Stimulated activated CD8-positive, alpha-beta memory T cell treated with anti-CD3 and anti-CD28 coated beads, Interleukin-4, amount 100 ng/mL, for 1 hour (primary cell): ENCODE measurements around the gene MYL10.

ENCODE experiments used
- DNase-seq, 2 donors: peaks; one replicate each; pipeline ENCODE4 v3.0.0-alpha.2; 2020; ENCODE audit warnings: low read depth in 2 of 2, low spot score in 1 of 2

MYL10 gene

DNA sequence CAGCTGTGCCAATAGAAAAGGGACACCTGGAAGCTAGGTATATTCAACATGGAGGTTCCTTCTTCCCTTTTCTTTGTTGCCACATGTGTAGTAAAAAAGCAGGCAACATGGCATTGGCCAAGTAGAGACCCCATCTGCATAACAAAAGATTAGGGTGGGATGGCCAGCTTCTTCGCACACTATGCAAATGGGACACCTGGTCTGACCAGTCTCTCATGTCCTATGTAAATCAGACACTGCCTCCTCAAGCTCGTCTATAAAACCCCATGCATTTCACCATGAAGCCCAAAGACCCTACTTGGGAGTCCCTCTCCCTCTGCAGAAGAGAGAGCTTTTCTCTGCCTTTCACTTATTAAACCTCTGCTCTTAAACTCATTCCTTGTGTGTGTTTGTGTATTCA is 53.9 kb downstream of the MYL10 start:
- DNase-seq = no peak

GRCh38 chr7:101572156-101572555 is 56.9 kb downstream of the MYL10 start:
- DNase-seq = no peak

- no peak for DNase-seq
Observed at GRCh38 chr7:101567230-101567629, 61.9 kb downstream of the MYL10 start.

GRCh38 chr7:101565601-101566209 is 63.4 kb downstream of the MYL10 start:
- no peak for DNase-seq

DNA sequence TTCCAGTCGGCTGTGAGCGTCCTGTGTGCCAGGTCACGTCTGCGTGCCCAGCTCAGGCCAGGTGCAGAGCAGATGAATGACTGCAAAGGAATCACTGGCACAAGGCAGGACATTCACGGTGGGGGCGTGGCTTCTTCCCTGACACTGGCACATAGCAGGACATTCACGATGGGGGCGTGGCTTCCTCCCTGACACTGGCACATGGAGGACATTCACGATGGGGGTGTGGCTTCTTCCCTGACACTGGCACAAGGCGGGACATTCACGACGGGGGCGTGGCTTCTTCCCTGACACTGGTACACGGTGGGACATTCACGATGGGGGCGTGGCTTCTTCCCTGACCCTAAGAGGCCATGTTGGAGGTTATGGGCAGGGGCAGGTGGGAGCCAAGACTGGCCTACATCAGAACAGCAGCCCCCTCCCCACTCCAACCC is 64.3 kb downstream of the MYL10 start:
- DNase-seq = no peak

DNA sequence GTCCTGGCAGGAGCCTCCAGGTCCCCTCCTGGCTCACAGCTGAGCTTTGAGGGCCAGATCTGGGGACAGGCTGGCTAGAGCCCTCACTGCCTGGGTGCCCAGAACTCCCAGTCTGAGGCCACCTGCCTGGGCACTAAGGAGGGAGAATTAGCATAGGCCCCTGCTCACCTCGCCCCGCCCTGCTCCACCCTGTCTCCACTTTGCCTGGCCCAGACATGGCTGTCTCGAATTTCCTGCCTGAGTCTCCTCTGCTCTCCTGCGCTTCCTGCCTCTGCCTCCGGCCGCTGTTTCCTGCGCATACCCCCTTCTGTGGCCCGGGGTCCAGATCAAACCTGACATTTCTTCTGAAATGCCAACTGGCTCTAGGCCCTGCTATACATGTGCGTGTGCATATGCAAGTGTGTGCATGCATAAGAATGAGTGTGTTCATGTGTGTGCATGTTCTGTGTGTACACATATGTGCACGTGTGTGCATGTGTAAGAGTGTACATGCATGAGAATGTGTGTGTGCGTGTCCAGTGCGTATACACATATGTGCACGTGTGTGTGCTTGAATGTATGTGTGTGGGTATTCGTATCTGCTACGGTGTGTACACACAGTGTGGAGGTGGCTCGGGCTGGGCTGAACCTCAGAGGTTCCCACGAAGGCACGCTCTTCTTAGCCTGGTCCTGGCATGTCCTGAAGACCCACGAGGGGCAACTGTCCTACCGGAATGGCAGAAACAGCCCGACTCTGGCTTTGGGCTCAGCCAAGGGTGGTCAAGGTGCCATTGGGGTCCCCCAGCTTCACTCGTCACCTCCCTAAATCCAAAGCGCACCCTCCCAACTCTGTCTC is 64.9 kb downstream of the MYL10 start:
- DNase-seq = no peak
